CD4-positive, alpha-beta T cell treated with Interleukin-2 at 100 ng/mL for 4 hours (primary cell): ENCODE measurements around the gene MICAL1.

Source experiments
- DNase-seq: peaks from one replicate; pipeline ENCODE4 v3.0.0-alpha.2; 2020; ENCODE audit warnings: low spot score

Gene MICAL1

GRCh38 chr6:109436041-109436440, 19.5 kb downstream of the MICAL1 start:
- no peak for DNase-seq

DNA sequence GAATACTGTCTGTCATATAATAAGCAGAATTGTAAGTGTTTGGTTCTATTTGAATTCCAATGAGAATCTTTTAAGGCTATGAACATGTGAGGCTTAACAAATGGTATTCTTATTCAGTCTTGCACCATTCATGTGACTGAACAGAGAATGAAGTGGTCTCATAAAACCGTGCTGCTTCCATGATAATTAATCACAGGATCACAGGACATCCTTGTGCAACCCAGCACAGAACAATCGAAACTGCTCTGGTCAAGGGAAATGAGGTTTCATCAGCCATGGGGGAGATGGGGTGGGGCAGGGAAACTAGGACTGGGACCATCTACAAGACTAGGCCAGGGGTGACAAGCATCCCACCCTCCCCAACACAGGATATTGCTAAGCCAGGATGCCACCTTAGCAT, 21.1 kb downstream of the MICAL1 start:
- DNase-seq: no peak

DNA sequence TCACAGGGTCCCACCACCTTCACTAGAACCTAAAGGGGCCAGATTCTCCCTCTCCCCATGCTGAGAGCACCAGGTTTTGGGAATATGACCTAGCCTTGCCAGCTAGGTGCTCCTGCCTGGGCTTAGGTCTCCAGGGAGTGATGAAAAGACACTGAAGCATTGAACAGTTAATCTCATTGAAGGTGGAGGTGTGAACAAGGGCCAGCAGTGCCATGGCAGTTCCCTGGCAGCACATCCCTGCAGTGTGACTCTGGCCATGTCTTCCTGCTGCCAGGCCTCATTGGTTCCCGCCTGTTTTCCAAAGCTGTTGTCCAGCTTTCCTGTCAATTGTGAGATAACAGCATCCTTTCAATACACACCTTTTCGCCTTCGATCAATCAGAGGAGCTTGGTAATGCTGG, 26.1 kb downstream of the MICAL1 start:
- DNase-seq: no peak

DNA sequence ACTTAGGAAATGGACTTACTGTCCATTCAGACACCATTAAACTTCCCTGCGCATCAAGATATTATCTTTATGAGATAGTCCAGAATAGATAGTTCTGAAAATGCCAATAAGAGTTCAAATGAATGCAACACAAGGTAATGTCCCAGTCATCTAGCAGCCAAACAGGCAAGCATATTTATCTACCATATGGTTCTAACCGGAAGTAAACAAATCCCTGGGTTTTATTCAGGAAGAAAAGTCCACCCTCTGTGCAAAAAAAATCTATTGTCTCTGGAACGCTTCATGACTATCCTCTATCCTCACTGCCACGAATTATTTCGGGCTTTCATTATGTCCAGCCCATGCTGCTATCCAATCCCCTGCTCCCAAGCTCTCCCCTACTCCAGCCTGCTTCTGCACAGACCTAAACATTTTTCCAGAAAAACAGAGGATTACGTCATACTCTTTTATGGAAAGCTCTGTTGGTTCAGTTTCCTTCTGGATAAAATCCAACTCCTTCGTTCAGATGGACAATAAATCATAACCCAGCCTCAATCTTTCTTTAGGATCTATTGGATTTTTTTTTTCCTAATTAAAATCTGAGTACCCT, 26.6 kb downstream of the MICAL1 start:
- DNase-seq: no peak

- no peak for DNase-seq
These were observed 30.6 kb downstream of the MICAL1 start for GRCh38 chr6:109424946-109425345.

DNA sequence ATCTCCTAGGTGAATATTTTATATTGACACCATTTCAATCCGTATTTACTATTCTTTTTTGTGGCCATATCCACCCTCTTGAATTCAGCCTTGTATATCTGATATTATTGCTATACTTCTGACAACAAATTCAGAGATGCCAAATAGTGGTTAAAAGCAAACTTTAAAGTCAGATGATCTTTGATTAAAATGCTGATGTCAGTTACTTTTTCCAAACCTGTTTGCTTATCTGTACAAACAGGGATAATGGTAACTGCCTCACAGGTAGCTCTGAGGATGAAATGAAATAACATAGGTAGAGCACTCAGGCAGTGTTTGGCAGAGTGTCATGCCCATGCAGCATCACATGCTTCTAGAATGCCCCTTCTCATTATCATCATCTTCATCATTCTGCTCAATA, 34.4 kb downstream of the MICAL1 start:
- no peak for DNase-seq

- no peak for DNase-seq
These were observed 34.8 kb downstream of the MICAL1 start for GRCh38 chr6:109420751-109421150.

GRCh38 chr6:109417646-109418045, 37.9 kb downstream of the MICAL1 start:
- DNase-seq: no peak

GRCh38 chr6:109411034-109411433, 44.5 kb downstream of the MICAL1 start:
- DNase-seq: no peak

DNA sequence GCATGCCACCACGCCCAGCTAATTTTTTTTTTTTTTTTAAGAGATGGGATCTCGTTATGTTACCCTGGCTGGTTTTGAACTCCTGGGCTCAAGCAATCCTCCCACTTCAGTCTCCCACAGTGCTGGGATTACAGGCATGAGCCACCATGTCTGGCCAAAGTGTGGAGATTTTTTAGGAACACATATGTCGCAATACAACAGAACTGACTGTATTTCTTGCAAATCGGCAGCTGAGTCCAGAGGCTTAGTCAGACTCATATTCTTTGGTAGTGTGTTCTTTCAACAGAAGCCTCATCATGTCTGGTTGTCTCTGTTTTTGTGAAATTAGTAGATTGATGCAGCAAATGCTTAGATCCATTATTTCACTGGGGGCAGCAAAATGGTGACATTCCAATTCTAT, 49.4 kb downstream of the MICAL1 start:
- no peak for DNase-seq

DNA sequence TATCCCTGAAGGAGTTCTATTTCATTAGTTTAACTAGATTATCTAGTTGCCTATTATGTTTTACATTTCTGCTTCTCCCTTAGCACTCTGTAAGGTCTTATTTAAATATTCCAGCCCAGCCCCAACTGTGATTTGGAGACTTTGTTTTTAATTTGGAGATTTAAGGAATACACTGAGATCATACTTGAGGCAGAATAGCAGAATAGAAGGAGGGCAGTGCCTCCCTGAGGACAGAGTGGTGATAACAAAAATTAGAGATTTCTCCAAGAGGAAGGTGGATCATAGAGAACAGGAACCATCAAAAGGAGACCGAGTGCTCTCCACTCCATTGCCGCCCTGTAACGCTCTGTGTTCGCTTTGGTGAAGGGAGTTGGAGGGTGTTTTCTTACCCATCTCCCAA, 58.6 kb downstream of the MICAL1 start:
- no peak for DNase-seq

- DNase-seq: no peak
These were observed 59.4 kb downstream of the MICAL1 start for GRCh38 chr6:109396046-109396718.
